Karpas-422 (cell line): ENCODE results near the gene SCAMP3. TPM values are rescaled to one million over a fixed set of nuclear protein-coding genes. Genes with fewer than 3 reads are reported as not detected.

Experiments used
- DNase-seq: peaks from one replicate; pipeline ENCODE4 v3.0.0-alpha.2; 2015
- H2AFZ ChIP-seq: fragments of 200-600 bp; sonication (generic); 2 replicates; pipeline ENCODE4 v1.6.1; 2014; ENCODE audit warnings: antibody characterized with exemption, low read length, mixed read lengths
- H3K27ac ChIP-seq: fragments of 200-600 bp; sonication (generic); 2 replicates; pipeline ENCODE4 v1.5.1; 2014; ENCODE audit warnings: mild to moderate bottlenecking, low read length, moderate library complexity
- H3K27me3 ChIP-seq: fragments of 200-600 bp; sonication (generic); 2 replicates; pipeline ENCODE4 v1.6.1; 2014; ENCODE audit warnings: low read length, mixed read lengths
- H3K36me3 ChIP-seq: fragments of 200-600 bp; sonication (generic); 2 replicates; pipeline ENCODE4 v1.6.1; 2014; ENCODE audit warnings: low read length, mixed read lengths; ENCODE audit not compliant: insufficient read depth
- H3K4me1 ChIP-seq: fragments of 200-600 bp; sonication (generic); 2 replicates; pipeline ENCODE4 v1.6.1; 2014; ENCODE audit warnings: mild to moderate bottlenecking, low read length, mixed read lengths
- H3K4me2 ChIP-seq: fragments of 200-600 bp; sonication (generic); 2 replicates; pipeline ENCODE4 v1.6.1; 2014; ENCODE audit warnings: low read length, low read depth, mild to moderate bottlenecking; ENCODE audit not compliant: poor library complexity, severe bottlenecking
- H3K4me3 ChIP-seq: fragments of 200-600 bp; sonication (generic); 2 replicates; pipeline ENCODE4 v1.5.1; 2014; ENCODE audit warnings: mild to moderate bottlenecking, antibody characterized with exemption, low read length, mixed read lengths
- H3K79me2 ChIP-seq: fragments of 200-600 bp; sonication (generic); 2 replicates; pipeline ENCODE4 v1.6.1; 2014; ENCODE audit warnings: mild to moderate bottlenecking, low read length, mixed read lengths
- H3K9ac ChIP-seq: fragments of 200-600 bp; sonication (generic); 2 replicates; pipeline ENCODE4 v1.6.0; 2014; ENCODE audit warnings: low read length
- H3K9me2 ChIP-seq: fragments of 200-600 bp; sonication (generic), shearing (Covaris generic); replicated peaks from 2 replicates; pipeline ENCODE4 v1.6.0; 2014; ENCODE audit warnings: mild to moderate bottlenecking, low read length, moderate library complexity; ENCODE audit not compliant: insufficient read depth
- H3K9me3 ChIP-seq: fragments of 300-700, 200-600 bp; sonication (generic); 2 replicates; pipeline ENCODE4 v1.6.1; 2014; ENCODE audit warnings: low read length, mixed read lengths
- H4K20me1 ChIP-seq: fragments of 200-600 bp; sonication (generic); 2 replicates; pipeline ENCODE4 v1.6.1; 2014; ENCODE audit warnings: mild to moderate bottlenecking, antibody characterized with exemption, low read length, low read depth; ENCODE audit not compliant: insufficient read depth
- total RNA-seq: library from RNA; depleted of rRNA; stranded (reverse); fragments of >200 nt; shearing (Covaris generic); gene quantifications from 2 replicates; pipeline ENCODE4 v1.2.3, GENCODE V29; 2014; ENCODE audit warnings: low replicate concordance

Gene SCAMP3
- total RNA-seq, 1 experiment from 2014 or later, result 69.7 TPM

GRCh38 chr1:155300553-155301329 is 38.6 kb upstream of the SCAMP3 start:
- H3K4me3 ChIP-seq, result no peak overlapping the region
- H3K4me2 ChIP-seq, result no peak overlapping the region
- H3K79me2 ChIP-seq, result no peaks in the 10 kb centered on the region
- H3K9ac ChIP-seq, result no peak overlapping the region
- H3K9me2 ChIP-seq, result no peaks in the 10 kb centered on the region
- no peaks in the 10 kb centered on the region for H3K9me3 ChIP-seq
- no peaks in the 10 kb centered on the region for H3K36me3 ChIP-seq
- H3K4me1 ChIP-seq, result peaks cover 2% of the 10 kb centered on the region; the same call in 1 of the 2 replicates
- no peak overlapping the region for H3K27ac ChIP-seq
- no peak for DNase-seq
- H2AFZ ChIP-seq, result no peak overlapping the region
- H3K27me3 ChIP-seq, result no peaks in the 10 kb centered on the region
- H4K20me1 ChIP-seq, result no peaks in the 10 kb centered on the region

- no peak overlapping the region for H3K27ac ChIP-seq
- H2AFZ ChIP-seq, result no peak overlapping the region
- H3K79me2 ChIP-seq, result no peaks in the 10 kb centered on the region
- H3K4me1 ChIP-seq, result peaks cover 2% of the 10 kb centered on the region; the same call in 1 of the 2 replicates
- no peak overlapping the region for H3K4me3 ChIP-seq
- no peaks in the 10 kb centered on the region for H3K27me3 ChIP-seq
- H4K20me1 ChIP-seq, result no peaks in the 10 kb centered on the region
- no peaks in the 10 kb centered on the region for H3K36me3 ChIP-seq
- no peak for DNase-seq
- no peak overlapping the region for H3K9ac ChIP-seq
- H3K9me2 ChIP-seq, result no peaks in the 10 kb centered on the region
- H3K4me2 ChIP-seq, result no peak overlapping the region
- H3K9me3 ChIP-seq, result no peaks in the 10 kb centered on the region
Observed at GRCh38 chr1:155300024-155300423, 37.9 kb upstream of the SCAMP3 start.

- Histone ChIP-seq H3K36me3 (no peaks in the 10 kb centered on the region), H3K79me2 (no peaks in the 10 kb centered on the region), H2AFZ (no peak overlapping the region), H3K4me2 (no peak overlapping the region), H3K9ac (no peak overlapping the region), H3K9me3 (no peaks in the 10 kb centered on the region), H3K4me3 (no peak overlapping the region), H4K20me1 (no peaks in the 10 kb centered on the region), H3K4me1 (peaks cover 2% of the 10 kb centered on the region; the same call in 1 of the 2 replicates), H3K27ac (no peak overlapping the region), H3K9me2 (no peaks in the 10 kb centered on the region), H3K27me3 (no peaks in the 10 kb centered on the region)
- DNase-seq, result no peak
Observed at GRCh38 chr1:155297384-155297783, 35.2 kb upstream of the SCAMP3 start.

- no peaks in the 10 kb centered on the region for H3K27me3 ChIP-seq
- H3K79me2 ChIP-seq, result no peaks in the 10 kb centered on the region
- no peaks in the 10 kb centered on the region for H3K9me2 ChIP-seq
- H2AFZ ChIP-seq, result no peak overlapping the region
- H3K27ac ChIP-seq, result no peak overlapping the region
- H3K36me3 ChIP-seq, result no peaks in the 10 kb centered on the region
- no peak overlapping the region for H3K4me2 ChIP-seq
- H3K4me3 ChIP-seq, result no peak overlapping the region
- peaks cover 2% of the 10 kb centered on the region; the same call in 1 of the 2 replicates for H3K4me1 ChIP-seq
- no peak overlapping the region for H3K9ac ChIP-seq
- H4K20me1 ChIP-seq, result no peaks in the 10 kb centered on the region
- DNase-seq, result no peak
- H3K9me3 ChIP-seq, result no peaks in the 10 kb centered on the region
Observed at GRCh38 chr1:155296661-155297060, 34.5 kb upstream of the SCAMP3 start.

- DNase-seq, result no peak
- peaks cover 2% of the 10 kb centered on the region; the same call in 1 of the 2 replicates for H3K4me1 ChIP-seq
Observed at GRCh38 chr1:155295942-155296267, 33.7 kb upstream of the SCAMP3 start.

GRCh38 chr1:155295183-155295941 is 33.2 kb upstream of the SCAMP3 start:
- no peaks in the 10 kb centered on the region for H3K9me2 ChIP-seq
- no peak overlapping the region for H3K4me3 ChIP-seq
- no peaks in the 10 kb centered on the region for H3K79me2 ChIP-seq
- no peak overlapping the region for H3K4me2 ChIP-seq
- no peak overlapping the region for H3K9ac ChIP-seq
- DNase-seq, result no peak
- H3K27ac ChIP-seq, result no peak overlapping the region
- peaks cover 2% of the 10 kb centered on the region; the same call in 1 of the 2 replicates for H3K4me1 ChIP-seq
- no peaks in the 10 kb centered on the region for H3K27me3 ChIP-seq
- H3K9me3 ChIP-seq, result no peaks in the 10 kb centered on the region
- no peak overlapping the region for H2AFZ ChIP-seq
- H3K36me3 ChIP-seq, result no peaks in the 10 kb centered on the region
- H4K20me1 ChIP-seq, result no peaks in the 10 kb centered on the region

More at GRCh38 chr1:155295942-155296267, 33.7 kb upstream of the SCAMP3 start:
- Histone ChIP-seq H3K36me3 (no peaks in the 10 kb centered on the region), H3K79me2 (no peaks in the 10 kb centered on the region), H3K9ac (no peak overlapping the region), H3K27ac (no peak overlapping the region), H3K4me2 (no peak overlapping the region), H3K4me3 (no peak overlapping the region), H3K27me3 (no peaks in the 10 kb centered on the region), H3K9me3 (no peaks in the 10 kb centered on the region), H3K9me2 (no peaks in the 10 kb centered on the region), H4K20me1 (no peaks in the 10 kb centered on the region), H2AFZ (no peak overlapping the region)

GRCh38 chr1:155294520-155295182 is 32.5 kb upstream of the SCAMP3 start:
- Histone ChIP-seq H4K20me1 (no peaks in the 10 kb centered on the region), H3K79me2 (no peaks in the 10 kb centered on the region), H3K9ac (no peak overlapping the region), H3K4me1 (peaks cover 2% of the 10 kb centered on the region; the same call in 1 of the 2 replicates), H3K36me3 (no peaks in the 10 kb centered on the region), H3K27ac (no peak overlapping the region), H3K27me3 (no peaks in the 10 kb centered on the region), H3K9me2 (no peaks in the 10 kb centered on the region), H3K9me3 (no peaks in the 10 kb centered on the region), H2AFZ (no peak overlapping the region), H3K4me3 (no peak overlapping the region), H3K4me2 (no peak overlapping the region)
- no peak for DNase-seq
